ENCODE measurements around the gene LYSET.
"Not testable (repeated sequence)": the region's sequence is repeated elsewhere in the genome, so short reads cannot be mapped to it uniquely, and the experiment has no call there.

Gene LYSET

GRCh38 chr14:93169619-93170018, 15.5 kb upstream of the LYSET start:
- not testable (repeated sequence) for DNase-seq

GRCh38 chr14:93170141-93170540, 15.0 kb upstream of the LYSET start:
- not testable (repeated sequence) for DNase-seq

- DNase-seq = no peak
Measured at GRCh38 chr14:93171376-93171775, 13.7 kb upstream of the LYSET start.

GRCh38 chr14:93173943-93174395, 11.1 kb upstream of the LYSET start:
- no peak for DNase-seq

GRCh38 chr14:93174731-93175130, 10.4 kb upstream of the LYSET start:
- DNase-seq = not testable (repeated sequence)

GRCh38 chr14:93175492-93175891, 9.6 kb upstream of the LYSET start:
- no peak for DNase-seq

- DNase-seq = no peak
Measured at GRCh38 chr14:93183596-93184317, 1.4 kb upstream of the LYSET start.

- DNase-seq = no peak
Measured at GRCh38 chr14:93185349-93185720, 218 bp downstream of the LYSET start.

- DNase-seq = no peak
Measured at GRCh38 chr14:93186466-93186865, 1.3 kb downstream of the LYSET start.

GRCh38 chr14:93186956-93187355, 1.8 kb downstream of the LYSET start:
- no peak for DNase-seq

GRCh38 chr14:93195316-93195999, 10.3 kb downstream of the LYSET start:
- no peak for DNase-seq

- DNase-seq = no peak
Measured at GRCh38 chr14:93199031-93199430, 13.9 kb downstream of the LYSET start.

- DNase-seq = no peak
Measured at GRCh38 chr14:93200553-93200952, 15.4 kb downstream of the LYSET start.

GRCh38 chr14:93201155-93201704, 16.1 kb downstream of the LYSET start:
- no peak for DNase-seq

GRCh38 chr14:93206793-93207467, 21.8 kb downstream of the LYSET start, which contains the start of the genes GON7 and UBR7:
Gene GON7 (minus strand): TSS chr14:93207065. CDS start chr14:93207037, 28 bp downstream.
Gene UBR7 (plus strand): TSS chr14:93207256. CDS start chr14:93207292, 36 bp downstream.
- DNase-seq = peak; percentile 99

GRCh38 chr14:93207468-93208308, 22.6 kb downstream of the LYSET start:
- peak; percentile 25 for DNase-seq

GRCh38 chr14:93212432-93212831, 27.3 kb downstream of the LYSET start:
- DNase-seq = no peak

- no peak for DNase-seq
Measured at GRCh38 chr14:93214598-93214997, 29.5 kb downstream of the LYSET start.

- DNase-seq = peak; percentile 77
Measured at GRCh38 chr14:93219103-93219726, 34.1 kb downstream of the LYSET start.

- DNase-seq = no peak
Measured at GRCh38 chr14:93220509-93220908, 35.4 kb downstream of the LYSET start.

- DNase-seq = no peak
Measured at GRCh38 chr14:93223565-93223964, 38.4 kb downstream of the LYSET start.

- DNase-seq = no peak
Measured at GRCh38 chr14:93228550-93228949, 43.4 kb downstream of the LYSET start.
